Endothelial cell of umbilical vein (primary cell): ENCODE measurements around the gene UBE2E2.

ENCODE experiments used
- CTCF ChIP-seq, 2 donors: IDR thresholded peaks; 1 replicate in 1 of 2; 2 replicates in 1 of 2; pipeline ENCODE4 v1.5.1; 2011; ENCODE audit warnings: low read length in 2 of 2, mild to moderate bottlenecking in 2 of 2, moderate library complexity in 2 of 2, control low read depth in 1 of 2, inconsistent platforms in 1 of 2, low read depth in 1 of 2; ENCODE audit not compliant: insufficient read depth in 1 of 2; ENCODE audit errors: extremely low read depth in 1 of 2
- FOS ChIP-seq: IDR thresholded peaks from 2 replicates; pipeline ENCODE4 v1.6.1; 2011; ENCODE audit warnings: mild to moderate bottlenecking, low read length, moderate library complexity, borderline replicate concordance; ENCODE audit not compliant: insufficient read depth
- JUN ChIP-seq: IDR thresholded peaks from 2 replicates; pipeline ENCODE4 v1.6.1; 2011; ENCODE audit warnings: borderline replicate concordance, low read depth; ENCODE audit not compliant: insufficient read length, insufficient read depth
- MYC ChIP-seq: IDR thresholded peaks from one replicate; pipeline ENCODE4 v1.6.1; 2011; ENCODE audit warnings: mild to moderate bottlenecking, low read depth, low read length
- POLR2A ChIP-seq: IDR thresholded peaks from 2 replicates; pipeline ENCODE4 v1.6.1; 2012; ENCODE audit warnings: low read depth, mild to moderate bottlenecking, control low read depth, low read length
- POLR2AphosphoS5 ChIP-seq: IDR thresholded peaks from 2 replicates; pipeline ENCODE4 v1.6.1; 2012; ENCODE audit warnings: low read depth, mild to moderate bottlenecking, control low read depth, low read length, moderate library complexity; ENCODE audit not compliant: insufficient read depth

- TF ChIP-seq POLR2AphosphoS5 (no peak), CTCF (IDR thresholded peaks at IDR 0.05; ENCODE audit: extremely low read depth in 1 of 2, insufficient read depth in 1 of 2, low read depth in 1 of 2, low read length in 2 of 2) (no peak), POLR2A (no peak), MYC (no peak), JUN (no peak), FOS (no peak)
These were observed 187.3 kb downstream of the UBE2E2 start for GRCh38 chr3:23390446-23390845.
